H1 (cell line): Measurements from ENCODE around the gene OTOF. TPM values are rescaled to one million over a fixed set of nuclear protein-coding genes. Genes with fewer than 3 reads are reported as not detected.

Experiments used
- CTCF ChIA-PET: fragments of 300-600 bp; sonication (Branson Sonifier 250); formaldehyde crosslinking; loops from one replicate; lab custom pipeline; 2021; ENCODE audit not compliant: partially characterized antibody; lab: Charles Lee
- POLR2A ChIA-PET: fragments of 300-600 bp; sonication (Branson Sonifier 250); formaldehyde crosslinking; loops from one replicate; lab custom pipeline; 2021; ENCODE audit warnings: inconsistent platforms; ENCODE audit not compliant: partially characterized antibody; lab: Charles Lee
- DNase-seq, 2 experiments: peaks; one replicate each; pipeline versions ENCODE4 v3.0.0 to v3.0.0-alpha.2; 2010 to 2022; ENCODE audit warnings: low spot score in 2 of 2, low read depth in 1 of 2, mixed read lengths in 1 of 2
- FAIRE-seq: peaks from 2 replicates; lab custom pipeline; 2011; peaks lifted over from hg19 to GRCh38; lab: Jason Lieb, UNC
- H2AFZ ChIP-seq: 2 replicates; pipeline ENCODE4 v1.8.1; 2012; ENCODE audit warnings: low read length, inconsistent platforms
- H2AK5ac ChIP-seq: 2 replicates; pipeline ENCODE4 v1.6.1; 2013; ENCODE audit warnings: low read depth, low read length
- H2BK120ac ChIP-seq: replicated peaks from 2 replicates; pipeline ENCODE3; 2013; ENCODE audit warnings: low read depth, low read length, inconsistent platforms
- H2BK12ac ChIP-seq: 2 replicates; pipeline ENCODE4 v1.6.1; 2013; ENCODE audit warnings: low read depth, low read length
- H2BK15ac ChIP-seq: 2 replicates; pipeline ENCODE4 v1.6.1; 2013; ENCODE audit warnings: low read length
- H2BK20ac ChIP-seq: 2 replicates; pipeline ENCODE4 v1.6.1; 2013; ENCODE audit warnings: low read length
- H2BK5ac ChIP-seq: 2 replicates; pipeline ENCODE4 v1.6.1; 2013; ENCODE audit warnings: low read depth, low read length
- H3K14ac ChIP-seq: 2 replicates; pipeline ENCODE4 v1.6.1; 2013; ENCODE audit warnings: inconsistent platforms; ENCODE audit not compliant: insufficient read length
- H3K18ac ChIP-seq: 2 replicates; pipeline ENCODE4 v1.6.1; 2013; ENCODE audit warnings: low read length; ENCODE audit errors: extremely low read depth
- H3K23ac ChIP-seq: 2 replicates; pipeline ENCODE4 v1.6.1; 2013; ENCODE audit warnings: inconsistent platforms; ENCODE audit not compliant: insufficient read length
- H3K23me2 ChIP-seq: 2 replicates; pipeline ENCODE4 v1.6.1; 2013; ENCODE audit warnings: low read depth, low read length
- H3K27ac ChIP-seq: 2 replicates; pipeline ENCODE4 v1.6.1; 2011; ENCODE audit warnings: low read depth, low read length, inconsistent platforms
- H3K27me3 ChIP-seq, 4 experiments: replicated peaks in 1 of 4; 1 replicate in 1 of 4; 2 replicates in 3 of 4; pipeline versions ENCODE4 v1.6.1 to v1.8.1; 2011 to 2013; ENCODE audit warnings: low read length in 3 of 4, mild to moderate bottlenecking in 3 of 4, inconsistent platforms in 2 of 4, mixed read lengths in 2 of 4, moderate library complexity in 1 of 4; ENCODE audit not compliant: control insufficient read depth in 3 of 4, insufficient read depth in 3 of 4; ENCODE audit errors: extremely low read depth in 1 of 4
- H3K36me3 ChIP-seq, 4 experiments: 2 replicates each; pipeline versions ENCODE4 v1.6.1 to v1.8.1; 2011 to 2013; ENCODE audit warnings: mild to moderate bottlenecking in 4 of 4, low read length in 3 of 4, moderate library complexity in 2 of 4, control low read depth in 1 of 4, inconsistent platforms in 1 of 4; ENCODE audit not compliant: insufficient read depth in 4 of 4, control insufficient read depth in 2 of 4
- H3K4ac ChIP-seq: replicated peaks from 2 replicates; pipeline ENCODE3; 2013; ENCODE audit warnings: low read length, low read depth, mixed read lengths, inconsistent platforms; ENCODE audit not compliant: insufficient read length
- H3K4me1 ChIP-seq, 4 experiments: replicated peaks in 1 of 4; 1 replicate in 1 of 4; 2 replicates in 3 of 4; pipeline versions ENCODE4 v1.6.1 to v1.8.1; 2011 to 2013; ENCODE audit warnings: low read length in 3 of 4, inconsistent platforms in 2 of 4, mixed read lengths in 1 of 4; ENCODE audit not compliant: insufficient read depth in 4 of 4, control insufficient read depth in 3 of 4
- H3K4me2 ChIP-seq, 2 experiments: 2 replicates each; pipeline versions ENCODE4 v1.6.1 to v1.8.1; 2011 to 2013; ENCODE audit warnings: low read depth in 2 of 2, low read length in 2 of 2, control low read depth in 1 of 2, inconsistent platforms in 1 of 2, mild to moderate bottlenecking in 1 of 2; ENCODE audit not compliant: insufficient read depth in 1 of 2
- H3K4me3 ChIP-seq, 4 experiments: fragments of 200-600, 300-600 bp in 1 of 4; sonication (generic), shearing (Covaris generic), sonication (Bioruptor Twin) in 1 of 4; 2 replicates each; pipeline versions ENCODE4 v1.5.1 to v1.8.1; 2011 to 2016; ENCODE audit warnings: low read length in 4 of 4, low read depth in 3 of 4, control low read depth in 2 of 4, inconsistent platforms in 2 of 4, mild to moderate bottlenecking in 2 of 4, mixed read lengths in 1 of 4, moderate library complexity in 1 of 4; ENCODE audit not compliant: insufficient read depth in 2 of 4; ENCODE audit errors: extremely low read depth in 1 of 4
- H3K56ac ChIP-seq: replicated peaks from 2 replicates; pipeline ENCODE3; 2013; ENCODE audit warnings: low read depth, mild to moderate bottlenecking, mixed read lengths, low read length, inconsistent platforms; ENCODE audit not compliant: insufficient read length
- H3K79me1 ChIP-seq: 2 replicates; pipeline ENCODE4 v1.6.1; 2013; ENCODE audit warnings: low read depth, low read length, control low read depth
- H3K79me2 ChIP-seq, 2 experiments: 2 replicates each; pipeline versions ENCODE4 v1.6.1 to v1.8.1; 2012 to 2013; ENCODE audit warnings: low read length in 2 of 2, mild to moderate bottlenecking in 2 of 2, inconsistent platforms in 1 of 2; ENCODE audit not compliant: insufficient read depth in 2 of 2, control insufficient read depth in 1 of 2
- H3K9ac ChIP-seq, 4 experiments: replicated peaks in 1 of 4; 1 replicate in 1 of 4; 2 replicates in 3 of 4; pipeline versions ENCODE4 v1.6.1 to v1.8.1; 2011 to 2013; ENCODE audit warnings: low read depth in 3 of 4, low read length in 3 of 4, control low read depth in 2 of 4, mild to moderate bottlenecking in 2 of 4, moderate library complexity in 2 of 4, inconsistent platforms in 1 of 4; ENCODE audit errors: extremely low read depth in 1 of 4
- H3K9me3 ChIP-seq, 2 experiments: 2 replicates each; pipeline versions ENCODE4 v1.6.1 to v1.8.1; 2012 to 2013; ENCODE audit warnings: mild to moderate bottlenecking in 2 of 2, moderate library complexity in 2 of 2, control low read depth in 1 of 2, inconsistent platforms in 1 of 2, low read depth in 1 of 2, low read length in 1 of 2, mixed read lengths in 1 of 2; ENCODE audit not compliant: insufficient read depth in 2 of 2
- H4K20me1 ChIP-seq, 2 experiments: replicated peaks in 1 of 2; 2 replicates each; pipeline versions ENCODE3 to v1.8.1; 2011 to 2013; ENCODE audit warnings: inconsistent platforms in 2 of 2, low read length in 2 of 2, mild to moderate bottlenecking in 1 of 2; ENCODE audit not compliant: insufficient read depth in 2 of 2, control insufficient read depth in 1 of 2
- H4K5ac ChIP-seq: 2 replicates; pipeline ENCODE4 v1.6.1; 2013; ENCODE audit warnings: low read length, low read depth, mixed read lengths, inconsistent platforms; ENCODE audit not compliant: insufficient read length
- H4K8ac ChIP-seq: 2 replicates; pipeline ENCODE4 v1.8.0; 2013; ENCODE audit warnings: mild to moderate bottlenecking, moderate library complexity, low read length, inconsistent platforms; ENCODE audit not compliant: insufficient read depth; ENCODE audit errors: extremely low read depth
- H4K91ac ChIP-seq: replicated peaks from 2 replicates; pipeline ENCODE3; 2013; ENCODE audit warnings: low read length, mixed read lengths, inconsistent platforms; ENCODE audit not compliant: insufficient read length
- CHD1 ChIP-seq: IDR thresholded peaks from 2 replicates; pipeline ENCODE4 v1.6.1; 2012; ENCODE audit warnings: low read depth, low read length, improper control_type of control experiment
- HDAC2 ChIP-seq, 2 experiments: fragments of 300-600 bp in 1 of 2; sonication (generic) in 1 of 2; IDR thresholded peaks; 2 replicates each; pipeline ENCODE4 v1.6.1; 2011 to 2012; ENCODE audit warnings: low read depth in 2 of 2, low read length in 2 of 2, mild to moderate bottlenecking in 2 of 2, moderate library complexity in 2 of 2, borderline replicate concordance in 1 of 2, inconsistent platforms in 1 of 2
- KDM1A ChIP-seq: fragments of 200-600, 300-600 bp; sonication (generic); IDR thresholded peaks from 2 replicates; pipeline ENCODE4 v1.7.1; 2016; ENCODE audit warnings: mild to moderate bottlenecking, low read length, borderline replicate concordance
- POLR2A ChIP-seq, 2 experiments: IDR thresholded peaks; 1 replicate in 1 of 2; 2 replicates in 1 of 2; pipeline ENCODE4 v1.6.1; 2011; ENCODE audit warnings: low read depth in 2 of 2, low read length in 2 of 2, mild to moderate bottlenecking in 2 of 2; ENCODE audit errors: control extremely low read depth in 1 of 2
- RFX5 ChIP-seq: IDR thresholded peaks from 2 replicates; pipeline ENCODE4 v1.6.1; 2011; ENCODE audit warnings: low read depth, low read length, improper control_type of control experiment, borderline replicate concordance
- SUZ12 ChIP-seq: fragments of 200-600 bp; sonication (generic); IDR thresholded peaks from 2 replicates; pipeline ENCODE4 v1.6.1; 2012; ENCODE audit warnings: mild to moderate bottlenecking, inconsistent platforms, low read length, moderate library complexity, mixed read lengths
- TAF1 ChIP-seq: IDR thresholded peaks from 2 replicates; pipeline ENCODE4 v1.6.1; 2011; ENCODE audit warnings: mild to moderate bottlenecking, low read depth, low read length
- WGBS, 2 experiments: shearing (Covaris generic) in 1 of 2; methylation state at CpG; one replicate each; pipeline versions ENCODE4 v1.1.6 to v1.1.7; 2013 to 2015; ENCODE audit warnings: low lambda C conversion rate in 2 of 2, mixed read lengths in 2 of 2, inconsistent platforms in 1 of 2, low coverage in 1 of 2, missing lambda C conversion rate in 1 of 2; ENCODE audit not compliant: insufficient replicate concordance in 2 of 2, insufficient coverage in 1 of 2, insufficient read length in 1 of 2; ENCODE audit errors: extremely low coverage in 1 of 2, missing lambda C conversion rate in 1 of 2; 5-methylcytosine and 5-hydroxymethylcytosine counted together
- polyA plus RNA-seq, 7 experiments: library from polyadenylated mRNA; depleted of rRNA in 3 of 7; stranded (reverse) in 5 of 7; unstranded in 2 of 7; fragments of >200 nt in 5 of 7; fragments of 200-250 nt in 2 of 7; gene quantifications; 1 replicate in 5 of 7; 2 replicates in 1 of 7; 4 replicates in 1 of 7; pipeline versions ENCODE4 v1.2.1 to v1.2.3, GENCODE V29; 2011 to 2013; ENCODE audit warnings: missing spikeins in 2 of 7, mixed read lengths in 2 of 7
- total RNA-seq: library from RNA; stranded (reverse); fragmentation: NEBNext Ultra II Directional; extraction: Animal tissue kit (Norgen Biotek cat#: 25700); gene quantifications from 2 replicates; pipeline ENCODE4 v1.2.1, GENCODE V29; 2021
- TF ChIP-seq, protein P1 (sequence below): IDR thresholded peaks from 2 replicates; pipeline ENCODE4 v1.6.1; 2011; ENCODE audit warnings: low read length, improper control_type of control experiment
- TF ChIP-seq, protein P2 (sequence below): IDR thresholded peaks from 2 replicates; pipeline ENCODE4 v1.6.1; 2011; ENCODE audit warnings: low read depth, mild to moderate bottlenecking, low read length; ENCODE audit not compliant: insufficient read depth

OTOF gene
- total and polyA plus RNA-seq, 2 of the 8 experiments (the other 6 are each of a cell fraction or from before 2014, with no cell fraction given), result 0.06 TPM; not detected in 1

DNA sequence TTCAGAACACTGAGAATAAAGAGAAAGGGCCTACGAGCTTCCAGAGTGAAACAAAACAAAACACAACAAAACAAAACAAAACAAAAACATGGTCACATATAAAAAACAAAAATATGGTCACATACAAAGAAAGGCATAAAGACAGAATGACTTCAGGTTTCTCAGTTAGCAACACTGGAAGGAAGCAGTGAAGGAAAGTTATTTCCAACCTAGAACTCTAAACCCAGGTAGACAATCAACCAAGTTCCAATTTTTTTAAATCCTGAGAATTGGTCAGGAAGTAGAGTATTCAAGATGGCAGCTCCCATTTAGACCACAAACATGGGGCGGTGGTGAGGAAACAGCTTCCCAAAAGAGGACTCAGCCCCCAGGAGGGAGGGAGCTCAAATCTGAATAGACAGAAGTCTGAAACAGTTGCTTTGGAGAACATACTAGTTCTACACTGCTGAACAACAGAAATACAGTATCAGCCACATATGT, 67.1 kb downstream of the OTOF start:
- Histone ChIP-seq H4K91ac (no peak overlapping the region), H2BK20ac (no peak overlapping the region), H3K4me2 (no peak overlapping the region), H3K4me3 (no peak overlapping the region), H3K4me1 (no peaks in the 10 kb centered on the region), H3K79me2 (no peaks in the 10 kb centered on the region), H2BK5ac (no peak overlapping the region), H3K4ac (no peak overlapping the region), H3K14ac (no peak overlapping the region), H4K20me1 (no peaks in the 10 kb centered on the region), H3K9me3 (no peaks in the 10 kb centered on the region), H2BK15ac (no peak overlapping the region), H4K5ac (no peak overlapping the region), H3K56ac (no peak overlapping the region), H3K9ac (no peak overlapping the region), H3K36me3 (no peaks in the 10 kb centered on the region), H3K23ac (no peak overlapping the region), H3K79me1 (no peaks in the 10 kb centered on the region), H2AK5ac (no peak overlapping the region), H3K23me2 (no peaks in the 10 kb centered on the region), H3K27me3 (no peaks in the 10 kb centered on the region), H3K27ac (no peak overlapping the region), H2AFZ (no peak overlapping the region), H2BK120ac (no peak overlapping the region), H2BK12ac (no peak overlapping the region), H4K8ac (no peak overlapping the region), H3K18ac (no peak overlapping the region)
- no peak for FAIRE-seq
- no peak for DNase-seq
- ChIA-PET POLR2A (interaction anchor here (0.8 kb wide), 1 partner anchor 22 kb away, joined by 3 read pairs; no protein-coding TSS in a partner anchor), CTCF (interaction anchor here (0.6 to 2.2 kb wide), 2 partner anchors 58 to 93 kb away, joined by 3 to 4 read pairs; no protein-coding TSS in a partner anchor)
- WGBS, 2 experiments, result 91% methylated on average over 2 of the region's 2 CpGs; no CpG with 5 or more reads in 1 of the 2 experiments
- TF ChIP-seq POLR2A (IDR thresholded peaks at IDR 0.05; ENCODE audit: control extremely low read depth in 1 of 2, low read depth in 2 of 2, low read length in 2 of 2) (no peak), KDM1A (no peak), TAF1 (no peak), CHD1 (no peak), RFX5 (no peak), HDAC2 (IDR thresholded peaks at IDR 0.05; ENCODE audit: borderline replicate concordance in 1 of 2, low read depth in 2 of 2, low read length in 2 of 2) (no peak), SUZ12 (no peak)
- TF ChIP-seq, protein P1, sequence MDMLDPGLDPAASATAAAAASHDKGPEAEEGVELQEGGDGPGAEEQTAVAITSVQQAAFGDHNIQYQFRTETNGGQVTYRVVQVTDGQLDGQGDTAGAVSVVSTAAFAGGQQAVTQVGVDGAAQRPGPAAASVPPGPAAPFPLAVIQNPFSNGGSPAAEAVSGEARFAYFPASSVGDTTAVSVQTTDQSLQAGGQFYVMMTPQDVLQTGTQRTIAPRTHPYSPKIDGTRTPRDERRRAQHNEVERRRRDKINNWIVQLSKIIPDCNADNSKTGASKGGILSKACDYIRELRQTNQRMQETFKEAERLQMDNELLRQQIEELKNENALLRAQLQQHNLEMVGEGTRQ, result no peak
- TF ChIP-seq, protein P2, sequence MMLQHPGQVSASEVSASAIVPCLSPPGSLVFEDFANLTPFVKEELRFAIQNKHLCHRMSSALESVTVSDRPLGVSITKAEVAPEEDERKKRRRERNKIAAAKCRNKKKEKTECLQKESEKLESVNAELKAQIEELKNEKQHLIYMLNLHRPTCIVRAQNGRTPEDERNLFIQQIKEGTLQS, result no peak
